IPS-20b (cell line): ENCODE measurements around the gene MTF2.
A peak's percentile ranks its signal among the peaks of the same experiment; 100 is the strongest.

Experiments
- H3K27ac ChIP-seq: one replicate; pipeline ENCODE4 v1.5.1; 2013; ENCODE audit warnings: low read length
- H3K27me3 ChIP-seq: 2 replicates; pipeline ENCODE4 v1.6.1; 2013; ENCODE audit warnings: mild to moderate bottlenecking, low read length, inconsistent platforms; ENCODE audit not compliant: insufficient read depth
- H3K36me3 ChIP-seq: 2 replicates; pipeline ENCODE4 v1.6.1; 2013; ENCODE audit warnings: low read depth, mild to moderate bottlenecking, inconsistent platforms, low read length, moderate library complexity; ENCODE audit not compliant: insufficient read depth
- H3K4me1 ChIP-seq: 2 replicates; pipeline ENCODE4 v1.6.1; 2013; ENCODE audit warnings: mild to moderate bottlenecking, control low read depth, inconsistent platforms, low read length, moderate library complexity; ENCODE audit not compliant: insufficient read depth
- H3K4me3 ChIP-seq: 2 replicates; pipeline ENCODE4 v1.5.1; 2013; ENCODE audit warnings: mild to moderate bottlenecking, low read length, inconsistent platforms
- H3K9ac ChIP-seq: 2 replicates; pipeline ENCODE4 v1.6.1; 2013; ENCODE audit warnings: low read depth, mild to moderate bottlenecking, inconsistent platforms, low read length, moderate library complexity
- H3K9me3 ChIP-seq: 2 replicates; pipeline ENCODE4 v1.6.1; 2013; ENCODE audit warnings: mild to moderate bottlenecking, low read depth, low read length, inconsistent platforms; ENCODE audit not compliant: insufficient read depth

Gene MTF2

DNA sequence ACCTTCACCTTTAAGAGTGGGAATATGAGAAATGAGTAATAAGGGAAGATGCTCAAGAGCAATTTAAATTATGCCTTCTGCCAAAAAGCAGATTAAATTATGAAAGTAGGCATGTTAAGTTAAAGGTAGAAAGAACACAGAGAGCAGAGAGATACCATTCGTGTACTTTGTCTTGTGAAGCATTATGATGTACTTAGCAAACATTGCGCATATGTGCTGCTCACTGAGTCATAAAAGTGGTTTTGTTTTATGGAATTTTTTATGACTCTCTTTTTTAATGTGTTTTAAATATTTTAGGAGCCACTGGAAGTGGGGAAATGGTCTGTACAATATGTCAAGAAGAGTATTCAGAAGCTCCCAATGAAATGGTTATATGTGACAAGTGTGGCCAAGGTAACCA is 35.3 kb downstream of the MTF2 start:
- no peak overlapping the region for H3K27ac ChIP-seq
- H3K27me3 ChIP-seq = no peaks in the 10 kb centered on the region
- peaks cover 24% of the 10 kb centered on the region for H3K4me1 ChIP-seq
- no peaks in the 10 kb centered on the region for H3K9me3 ChIP-seq
- H3K4me3 ChIP-seq = no peak overlapping the region
- H3K36me3 ChIP-seq = peaks cover 78% of the 10 kb centered on the region
- no peak overlapping the region for H3K9ac ChIP-seq

GRCh38 chr1:93120614-93121013 is 41.5 kb downstream of the MTF2 start:
- Histone ChIP-seq H3K27me3 (no peaks in the 10 kb centered on the region), H3K4me3 (no peak overlapping the region), H3K27ac (no peak overlapping the region), H3K36me3 (peaks cover 74% of the 10 kb centered on the region), H3K9ac (no peak overlapping the region), H3K4me1 (peaks cover 22% of the 10 kb centered on the region; the same call in 1 of the 2 replicates), H3K9me3 (no peaks in the 10 kb centered on the region)

DNA sequence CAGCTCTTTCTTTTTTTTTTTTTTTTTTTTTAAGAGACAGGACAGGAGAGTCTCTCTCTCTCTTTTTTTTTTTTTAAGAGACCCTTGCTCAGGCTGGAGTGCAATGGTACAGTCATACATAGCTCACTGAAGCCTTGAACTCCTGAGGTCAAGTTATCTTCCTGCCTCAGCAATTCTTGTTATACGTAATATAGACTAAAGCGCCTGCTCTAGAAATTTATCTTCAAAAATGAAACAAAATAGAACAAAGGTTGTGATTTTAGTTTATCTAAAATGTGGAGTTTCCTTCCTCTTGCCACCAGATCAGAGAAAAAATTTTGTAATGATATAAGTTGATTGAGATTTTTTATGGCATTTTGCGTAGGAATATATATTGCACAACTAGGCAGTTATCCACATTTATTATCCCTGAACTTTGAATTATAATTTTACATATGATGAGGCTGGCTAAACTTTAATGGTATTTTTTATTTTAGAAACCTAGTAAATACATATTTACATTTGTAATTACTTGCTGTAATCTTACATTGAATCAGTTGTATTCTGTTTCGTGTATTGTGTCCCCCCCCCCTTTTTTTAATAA is 44.2 kb downstream of the MTF2 start:
- no peak overlapping the region for H3K4me3 ChIP-seq
- no peak overlapping the region for H3K27ac ChIP-seq
- peaks cover 30% of the 10 kb centered on the region; the same call in 1 of the 2 replicates for H3K4me1 ChIP-seq
- H3K27me3 ChIP-seq = no peaks in the 10 kb centered on the region
- H3K36me3 ChIP-seq = peaks cover 73% of the 10 kb centered on the region
- no peaks in the 10 kb centered on the region for H3K9me3 ChIP-seq
- H3K9ac ChIP-seq = no peak overlapping the region

DNA sequence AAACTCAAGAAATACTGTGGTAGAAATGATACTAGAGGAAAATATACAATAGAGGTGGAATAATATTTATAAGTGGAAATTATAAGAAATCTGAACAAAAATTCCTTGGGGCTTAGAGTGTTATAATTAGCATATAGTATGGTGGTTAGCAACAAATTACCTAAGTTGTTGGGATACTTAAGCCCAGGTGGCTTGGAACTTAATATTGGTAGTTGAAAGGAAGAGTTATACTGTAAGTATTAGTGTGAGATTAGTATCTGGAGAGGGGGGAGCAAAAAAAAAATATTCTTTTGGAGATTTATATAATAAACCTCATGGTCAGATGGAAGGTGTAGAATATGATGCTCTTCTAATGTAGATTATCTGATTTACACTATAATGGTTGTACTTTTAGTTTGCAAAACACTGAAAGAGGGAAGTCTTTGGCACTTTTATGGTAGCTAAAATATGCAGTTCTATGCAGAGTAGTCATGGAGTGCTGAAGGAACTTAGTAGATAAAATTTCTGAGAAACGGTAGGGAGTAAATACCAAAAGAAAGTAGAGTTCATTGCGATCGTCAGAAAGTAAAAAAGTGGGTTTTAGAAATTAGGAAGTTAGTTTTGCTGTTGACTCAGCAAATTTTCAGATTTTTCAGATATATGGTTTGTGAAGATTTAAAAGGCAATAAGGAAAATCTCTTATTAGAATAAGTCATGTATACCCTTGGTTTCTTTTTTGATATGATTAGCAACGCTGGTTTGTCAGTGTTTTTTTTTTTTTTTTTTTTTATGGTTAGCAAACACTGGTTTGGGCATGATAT is 45.7 kb downstream of the MTF2 start:
- Histone ChIP-seq H3K36me3 (peaks cover 72% of the 10 kb centered on the region), H3K27ac (peak overlapping the region; percentile 66), H3K4me3 (peak overlapping the region; percentile 46; the same call in 1 of the 2 replicates), H3K4me1 (peaks cover 30% of the 10 kb centered on the region; the same call in 1 of the 2 replicates), H3K9me3 (no peaks in the 10 kb centered on the region), H3K27me3 (no peaks in the 10 kb centered on the region), H3K9ac (peak overlapping the region; percentile 59; the same call in 1 of the 2 replicates)

GRCh38 chr1:93129507-93130099 is 50.5 kb downstream of the MTF2 start:
- no peak overlapping the region for H3K9ac ChIP-seq
- no peaks in the 10 kb centered on the region for H3K27me3 ChIP-seq
- no peak overlapping the region for H3K4me3 ChIP-seq
- H3K36me3 ChIP-seq = peaks cover 88% of the 10 kb centered on the region
- H3K4me1 ChIP-seq = peaks cover 14% of the 10 kb centered on the region; the same call in 1 of the 2 replicates
- H3K27ac ChIP-seq = no peak overlapping the region
- H3K9me3 ChIP-seq = no peaks in the 10 kb centered on the region

- Histone ChIP-seq H3K9ac (no peak overlapping the region), H3K36me3 (peaks cover 98% of the 10 kb centered on the region), H3K27me3 (no peaks in the 10 kb centered on the region), H3K4me3 (no peak overlapping the region), H3K9me3 (no peaks in the 10 kb centered on the region), H3K4me1 (no peaks in the 10 kb centered on the region), H3K27ac (no peak overlapping the region)
These were observed 53.6 kb downstream of the MTF2 start for GRCh38 chr1:93132638-93133037.

DNA sequence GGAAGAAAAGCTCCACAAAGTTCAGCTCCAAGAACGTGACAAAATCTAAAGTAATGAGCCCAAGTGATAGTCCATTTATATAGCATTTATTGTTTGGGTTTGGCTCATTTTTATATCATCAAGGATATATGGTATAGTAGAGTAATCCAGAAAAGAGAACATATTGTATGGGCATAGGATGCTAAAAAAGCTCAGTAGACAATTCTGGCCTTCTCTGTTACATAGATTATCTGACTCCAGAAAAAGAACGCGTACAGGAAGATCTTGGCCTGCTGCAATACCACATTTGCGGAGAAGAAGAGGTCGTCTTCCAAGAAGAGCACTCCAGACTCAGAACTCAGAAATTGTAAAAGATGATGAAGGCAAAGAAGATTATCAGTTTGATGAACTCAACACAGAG is 57.4 kb downstream of the MTF2 start:
- H3K27me3 ChIP-seq = no peaks in the 10 kb centered on the region
- H3K9ac ChIP-seq = no peak overlapping the region
- no peak overlapping the region for H3K4me3 ChIP-seq
- H3K9me3 ChIP-seq = no peaks in the 10 kb centered on the region
- peaks cover 96% of the 10 kb centered on the region for H3K36me3 ChIP-seq
- no peaks in the 10 kb centered on the region for H3K4me1 ChIP-seq
- H3K27ac ChIP-seq = no peak overlapping the region

GRCh38 chr1:93137604-93138292 is 58.7 kb downstream of the MTF2 start:
- H3K9me3 ChIP-seq = no peaks in the 10 kb centered on the region
- H3K27ac ChIP-seq = no peak overlapping the region
- H3K4me3 ChIP-seq = no peak overlapping the region
- no peaks in the 10 kb centered on the region for H3K4me1 ChIP-seq
- no peaks in the 10 kb centered on the region for H3K27me3 ChIP-seq
- H3K9ac ChIP-seq = no peak overlapping the region
- H3K36me3 ChIP-seq = peaks cover 92% of the 10 kb centered on the region

DNA sequence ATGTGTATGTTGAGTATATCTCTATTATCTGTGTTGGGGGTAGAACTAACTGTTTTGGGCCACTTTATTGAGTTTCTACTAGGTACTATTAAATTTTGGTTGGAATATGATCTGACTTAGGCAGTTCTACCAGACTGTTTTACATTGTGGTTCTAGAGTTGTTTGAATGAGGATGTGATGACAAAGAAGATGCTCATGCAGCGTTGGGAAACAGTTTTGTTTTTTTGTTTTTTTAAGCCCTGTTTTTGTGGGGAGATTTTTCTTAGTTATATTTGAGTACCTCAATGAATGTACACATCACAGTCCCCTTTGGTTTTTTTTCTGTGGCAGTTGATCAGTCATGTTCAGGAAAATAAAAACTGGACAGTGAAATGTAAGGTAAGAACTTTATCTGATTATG is 61.0 kb downstream of the MTF2 start:
- Histone ChIP-seq H3K36me3 (peaks cover 76% of the 10 kb centered on the region), H3K4me1 (no peaks in the 10 kb centered on the region), H3K27ac (no peak overlapping the region), H3K9me3 (no peaks in the 10 kb centered on the region), H3K4me3 (no peak overlapping the region), H3K27me3 (no peaks in the 10 kb centered on the region), H3K9ac (no peak overlapping the region)

DNA sequence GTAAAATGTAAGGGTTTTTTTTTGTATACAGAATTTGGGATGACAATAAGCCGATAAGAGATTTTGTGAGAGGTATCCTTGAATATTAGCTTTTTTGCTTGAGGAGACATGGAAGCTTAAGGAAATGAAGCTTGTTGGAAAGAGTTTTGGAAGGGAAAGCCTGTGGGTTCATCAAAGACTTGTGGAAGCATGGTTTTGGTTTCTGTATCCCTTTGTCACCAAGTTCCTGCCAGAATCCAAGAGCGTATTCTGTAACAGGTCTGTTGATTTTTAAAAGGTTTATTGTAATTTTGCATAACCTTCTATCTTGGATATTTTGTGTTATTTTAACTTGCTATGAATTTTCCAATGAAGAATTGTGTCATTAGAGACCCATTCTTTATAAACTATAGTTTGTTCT is 63.1 kb downstream of the MTF2 start:
- no peak overlapping the region for H3K9ac ChIP-seq
- H3K27ac ChIP-seq = no peak overlapping the region
- H3K36me3 ChIP-seq = peaks cover 56% of the 10 kb centered on the region
- H3K4me3 ChIP-seq = no peak overlapping the region
- no peaks in the 10 kb centered on the region for H3K9me3 ChIP-seq
- H3K4me1 ChIP-seq = no peaks in the 10 kb centered on the region
- H3K27me3 ChIP-seq = no peaks in the 10 kb centered on the region

DNA sequence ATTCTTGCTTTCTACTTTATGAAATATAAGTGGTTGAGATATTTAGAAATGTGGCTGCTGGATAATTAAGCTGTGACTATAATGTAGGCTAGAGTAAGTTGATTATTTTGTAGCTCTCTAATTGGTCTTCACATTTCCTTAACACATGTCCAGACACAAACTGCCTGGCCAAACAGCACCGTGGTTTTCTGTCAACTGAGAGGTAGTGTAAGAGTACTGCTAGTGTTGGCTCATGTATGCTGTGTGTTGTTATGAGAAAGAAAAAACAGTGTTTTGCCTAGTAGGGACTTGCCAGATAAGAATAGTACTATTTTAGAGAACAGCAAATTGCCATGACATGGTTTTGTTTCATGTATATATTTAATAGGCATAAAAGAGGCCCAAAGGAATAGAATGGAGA is 64.1 kb downstream of the MTF2 start:
- no peaks in the 10 kb centered on the region for H3K9me3 ChIP-seq
- H3K27me3 ChIP-seq = no peaks in the 10 kb centered on the region
- H3K36me3 ChIP-seq = peaks cover 46% of the 10 kb centered on the region
- H3K4me3 ChIP-seq = no peak overlapping the region
- H3K27ac ChIP-seq = no peak overlapping the region
- H3K4me1 ChIP-seq = no peaks in the 10 kb centered on the region
- no peak overlapping the region for H3K9ac ChIP-seq
